ENCODE results near the gene LTF.

DNA sequence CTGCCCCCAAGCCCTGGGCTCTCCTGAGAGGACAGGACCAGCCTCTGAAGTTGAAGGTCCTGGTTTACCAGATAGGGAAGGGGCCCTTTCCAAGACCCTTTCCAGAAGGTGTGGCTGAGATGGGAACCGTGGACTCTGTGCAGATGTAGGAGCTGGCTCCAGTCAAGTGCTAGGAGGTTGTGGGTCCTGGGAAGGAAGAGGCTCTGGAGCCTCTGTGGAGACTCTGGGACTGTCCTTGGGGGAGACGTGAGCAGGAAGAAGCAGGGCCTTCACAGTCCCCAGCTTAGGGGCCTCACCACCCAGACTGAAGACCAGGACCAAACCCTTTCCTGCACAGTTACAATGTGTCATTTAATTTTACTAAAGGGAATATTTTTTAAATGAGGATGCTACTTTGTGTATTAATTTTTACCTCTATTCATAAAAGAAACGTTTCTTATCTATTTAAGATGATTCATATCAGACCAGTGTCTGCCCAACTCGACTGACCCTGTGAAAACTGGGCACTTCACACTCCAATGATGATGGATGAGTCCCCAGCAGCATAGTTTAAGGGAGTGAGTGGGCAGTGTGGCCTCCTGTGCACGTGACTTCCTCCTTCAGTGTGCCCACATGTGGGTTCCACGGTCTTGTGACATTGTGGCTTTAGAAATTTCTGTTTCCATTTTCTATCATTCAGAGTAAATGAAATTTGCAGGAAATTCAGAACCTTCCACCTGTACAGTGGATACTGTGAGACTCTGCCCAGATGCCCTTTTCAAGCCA, 68.8 kb downstream of the LTF start:
- TF ChIP-seq, protein P1, sequence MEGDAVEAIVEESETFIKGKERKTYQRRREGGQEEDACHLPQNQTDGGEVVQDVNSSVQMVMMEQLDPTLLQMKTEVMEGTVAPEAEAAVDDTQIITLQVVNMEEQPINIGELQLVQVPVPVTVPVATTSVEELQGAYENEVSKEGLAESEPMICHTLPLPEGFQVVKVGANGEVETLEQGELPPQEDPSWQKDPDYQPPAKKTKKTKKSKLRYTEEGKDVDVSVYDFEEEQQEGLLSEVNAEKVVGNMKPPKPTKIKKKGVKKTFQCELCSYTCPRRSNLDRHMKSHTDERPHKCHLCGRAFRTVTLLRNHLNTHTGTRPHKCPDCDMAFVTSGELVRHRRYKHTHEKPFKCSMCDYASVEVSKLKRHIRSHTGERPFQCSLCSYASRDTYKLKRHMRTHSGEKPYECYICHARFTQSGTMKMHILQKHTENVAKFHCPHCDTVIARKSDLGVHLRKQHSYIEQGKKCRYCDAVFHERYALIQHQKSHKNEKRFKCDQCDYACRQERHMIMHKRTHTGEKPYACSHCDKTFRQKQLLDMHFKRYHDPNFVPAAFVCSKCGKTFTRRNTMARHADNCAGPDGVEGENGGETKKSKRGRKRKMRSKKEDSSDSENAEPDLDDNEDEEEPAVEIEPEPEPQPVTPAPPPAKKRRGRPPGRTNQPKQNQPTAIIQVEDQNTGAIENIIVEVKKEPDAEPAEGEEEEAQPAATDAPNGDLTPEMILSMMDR (IDR thresholded peaks at IDR 0.05; ENCODE audit: insufficient read depth, low read depth, low read length) = no peak
- no peak for TF ChIP-seq EZH2 (IDR thresholded peaks at IDR 0.05; ENCODE audit: insufficient read depth, low read length)

All from astrocyte (in vitro differentiated cells and primary cell).